B cell (primary cell): Measurements from ENCODE around the gene PML. TPM values are rescaled to one million over a fixed set of nuclear protein-coding genes. Genes with fewer than 3 reads are reported as not detected.

Source experiments
- ATAC-seq: fragments of 200-7000 bp; cut with Tn5 transposase; one replicate; pipeline ENCODE4 v1.10.0; 2021; ENCODE audit warnings: low read depth, mild to moderate bottlenecking, moderate number of reproducible peaks, moderate library complexity
- CTCF ChIA-PET: fragments of 350-600 bp; sonication (Branson Sonifier 250); formaldehyde crosslinking; loops from one replicate; lab custom pipeline; 2021; ENCODE audit warnings: antibody characterized with exemption, inconsistent platforms; lab: Charles Lee
- POLR2A ChIA-PET: fragments of 350-600 bp; sonication (Branson Sonifier 250); formaldehyde crosslinking; loops from one replicate; lab custom pipeline; 2021; ENCODE audit warnings: antibody characterized with exemption; lab: Charles Lee
- DNase-seq: peaks from one replicate; pipeline ENCODE4 v3.0.0; 2013
- H2AFZ ChIP-seq: 2 replicates; pipeline ENCODE4 v1.6.1; 2012; ENCODE audit warnings: mild to moderate bottlenecking, low read depth, low read length; ENCODE audit not compliant: insufficient read depth, poor library complexity, severe bottlenecking
- H3K27ac ChIP-seq, 2 donors: 1 replicate in 1 of 2; 2 replicates in 1 of 2; pipeline ENCODE4 v1.5.1; 2012 to 2013; ENCODE audit warnings: low read length in 2 of 2, mild to moderate bottlenecking in 2 of 2, moderate library complexity in 1 of 2
- H3K27me3 ChIP-seq, 4 experiments: fragments of 200-600 bp in 1 of 4; sonication (generic) in 1 of 4; replicated peaks in 1 of 4; 1 replicate in 2 of 4; 2 replicates in 2 of 4; pipeline versions ENCODE4 v1.6.1 to v1.7.0; 2013 to 2016; ENCODE audit warnings: low read length in 3 of 4, mild to moderate bottlenecking in 2 of 4, mixed read lengths in 1 of 4, moderate library complexity in 1 of 4; ENCODE audit not compliant: insufficient read depth in 4 of 4, control insufficient read depth in 3 of 4; ENCODE audit errors: control extremely low read depth in 1 of 4
- H3K36me3 ChIP-seq, 2 experiments: replicated peaks in 1 of 2; 1 replicate in 1 of 2; 2 replicates in 1 of 2; pipeline versions ENCODE4 v1.6.1 to v1.7.1; 2013; ENCODE audit warnings: low read length in 1 of 2; ENCODE audit not compliant: insufficient read depth in 2 of 2, control insufficient read depth in 1 of 2; ENCODE audit errors: control extremely low read depth in 1 of 2, extremely low read depth in 1 of 2
- H3K4me1 ChIP-seq, 2 donors: fragments of 200-600 bp in 1 of 2; sonication (generic) in 1 of 2; 1 replicate in 1 of 2; 2 replicates in 1 of 2; pipeline versions ENCODE4 v1.5.1 to v1.6.1; 2013 to 2017; ENCODE audit warnings: low read length in 2 of 2; ENCODE audit not compliant: control insufficient read depth in 2 of 2, insufficient read depth in 2 of 2
- H3K4me2 ChIP-seq: replicated peaks from 2 replicates; pipeline ENCODE3; 2012; ENCODE audit warnings: mild to moderate bottlenecking, low read depth, low read length; ENCODE audit not compliant: poor library complexity, severe bottlenecking
- H3K4me3 ChIP-seq, 5 experiments: fragments of 200-600 bp in 1 of 5; sonication (generic) in 1 of 5; 1 replicate in 3 of 5; 2 replicates in 2 of 5; pipeline versions ENCODE4 v1.5.1 to v1.7.0; 2011 to 2016; ENCODE audit warnings: low read length in 4 of 5, mild to moderate bottlenecking in 4 of 5, low read depth in 2 of 5, control low read depth in 1 of 5, moderate library complexity in 1 of 5; ENCODE audit not compliant: insufficient read depth in 1 of 5; ENCODE audit errors: control extremely low read depth in 1 of 5, extremely low read depth in 1 of 5
- H3K79me2 ChIP-seq: fragments of 200-600 bp; sonication (generic); one replicate; pipeline ENCODE4 v1.6.0; 2016; ENCODE audit warnings: low read length; ENCODE audit not compliant: control insufficient read depth, insufficient read depth
- H3K9ac ChIP-seq: fragments of 200-600 bp; sonication (generic); 2 replicates; pipeline ENCODE4 v1.6.1; 2017; ENCODE audit warnings: mild to moderate bottlenecking, low read length, moderate library complexity
- H3K9me3 ChIP-seq, 3 donors: one replicate each; pipeline versions ENCODE4 v1.6.1 to v1.7.1; 2013; ENCODE audit warnings: low read length in 2 of 3; ENCODE audit not compliant: control insufficient read depth in 2 of 3, insufficient read depth in 1 of 3; ENCODE audit errors: control extremely low read depth in 1 of 3
- H4K20me1 ChIP-seq: 2 replicates; pipeline ENCODE4 v1.6.0; 2012; ENCODE audit warnings: mild to moderate bottlenecking, low read length; ENCODE audit not compliant: insufficient read depth, control insufficient read depth, poor library complexity, severe bottlenecking
- H3K27ac Mint-ChIP-seq: one replicate; pipeline ENCODE4 v1.8.0; 2021; ENCODE audit warnings: mixed read lengths
- H3K27me3 Mint-ChIP-seq: one replicate; pipeline ENCODE4 v1.8.0; 2021; ENCODE audit warnings: mixed read lengths
- H3K4me1 Mint-ChIP-seq: one replicate; pipeline ENCODE4 v1.8.0; 2021; ENCODE audit warnings: mixed read lengths
- H3K4me3 Mint-ChIP-seq: one replicate; pipeline ENCODE4 v1.8.0; 2021; ENCODE audit warnings: mixed read lengths
- H3K9me3 Mint-ChIP-seq: one replicate; pipeline ENCODE4 v1.8.0; 2022; ENCODE audit warnings: mixed read lengths; ENCODE audit not compliant: insufficient read depth
- CTCF ChIP-seq: fragments of 200-600 bp; IDR thresholded peaks from one replicate; pipeline ENCODE4 v1.8.0; 2022; ENCODE audit warnings: antibody characterized with exemption, mild to moderate bottlenecking
- EZH2 ChIP-seq: IDR thresholded peaks from 2 replicates; pipeline ENCODE4 v1.6.1; 2012; ENCODE audit warnings: borderline replicate concordance, low read depth, mild to moderate bottlenecking, moderate library complexity, low read length; ENCODE audit not compliant: insufficient read depth, poor library complexity, severe bottlenecking
- WGBS: methylation state at CpG from one replicate; pipeline ENCODE4 v1.1.5; 2013; ENCODE audit warnings: missing lambda C conversion rate; ENCODE audit not compliant: insufficient coverage; 5-methylcytosine and 5-hydroxymethylcytosine counted together
- intact Hi-C: fragments of 100-400 bp; cut with micrococcal nuclease; formaldehyde crosslinking; loops from one replicate; pipeline ENCODE4 v1.10.0; 2022
- polyA plus RNA-seq: library from polyadenylated mRNA; depleted of rRNA; stranded (reverse); fragments of >200 nt; gene quantifications from 2 replicates; pipeline ENCODE4 v1.2.3, GENCODE V29; 2012
- total RNA-seq, 2 donors: library from RNA; stranded (reverse); fragments of 120-200 nt in 1 of 2; gene quantifications; 1 replicate in 1 of 2; 2 replicates in 1 of 2; pipeline versions ENCODE4 v1.2.3 to v1.2.4, GENCODE V29; 2013 to 2022

PML gene
- total and polyA plus RNA-seq, 2 donors (not counting 1 experiment from before 2014, with no cell fraction given), result 59.2 to 66.3 TPM

GRCh38 chr15:73997986-73998385 is 3.5 kb downstream of the PML start:
- Histone ChIP-seq H3K4me1 (peaks cover 39 to 57% of the 10 kb centered on the region in 2 donors), H3K27me3 (no peaks in the 10 kb centered on the region), H3K27ac (peak overlapping the region in 1 of 2 donors; percentile 90), H3K36me3 (peaks cover 0 to 27% of the 10 kb centered on the region in 2 experiments), H3K4me2 (no peak overlapping the region), H2AFZ (no peak overlapping the region), H3K4me3 (no peak overlapping the region), H3K9ac (no peak overlapping the region), H3K9me3 (no peaks in the 10 kb centered on the region), H4K20me1 (peaks cover 17% of the 10 kb centered on the region), H3K79me2 (peaks cover 98% of the 10 kb centered on the region)
- Mint-ChIP-seq H3K4me1 (peaks cover 57% of the 10 kb centered on the region), H3K27me3 (no peaks in the 10 kb centered on the region), H3K4me3 (peak overlapping the region; percentile 87), H3K9me3 (no peaks in the 10 kb centered on the region), H3K27ac (no peak overlapping the region)
- no peak for TF ChIP-seq CTCF
- TF ChIP-seq EZH2, result no peak
- intact Hi-C loops, result loop anchor here (10.0 kb wide), 2 partner anchors 1637 to 1883 kb away; partner anchors contain the start of genes MYO9A and SENP8
- no peak for DNase-seq
- ChIA-PET CTCF (no interaction called here), POLR2A (no interaction called here)
- ATAC-seq, result no peak
- 97% methylated on average over 27 of the region's 27 CpGs for WGBS
